Endothelial cell (in vitro differentiated cells): ENCODE measurements around the gene OR2Z1. TPM values are rescaled to one million over a fixed set of nuclear protein-coding genes. Genes with fewer than 3 reads are reported as not detected.

Experiments
- DNase-seq: peaks from one replicate; pipeline ENCODE4 v3.0.0; 2021; ENCODE audit warnings: low spot score
- H3K27ac Mint-ChIP-seq: one replicate; pipeline ENCODE4 v1.8.0; 2021; ENCODE audit warnings: mixed read lengths, inconsistent platforms; ENCODE audit not compliant: unreplicated experiment
- H3K27me3 Mint-ChIP-seq: one replicate; pipeline ENCODE4 v1.8.0; 2021; ENCODE audit warnings: mild to moderate bottlenecking, moderate library complexity, mixed read lengths, inconsistent platforms; ENCODE audit not compliant: unreplicated experiment
- H3K36me3 Mint-ChIP-seq: one replicate; pipeline ENCODE4 v1.8.0; 2021; ENCODE audit warnings: mild to moderate bottlenecking, low read depth, mixed read lengths, inconsistent platforms; ENCODE audit not compliant: unreplicated experiment
- H3K4me1 Mint-ChIP-seq: one replicate; pipeline ENCODE4 v1.8.0; 2021; ENCODE audit warnings: mild to moderate bottlenecking, mixed read lengths, inconsistent platforms; ENCODE audit not compliant: unreplicated experiment
- H3K4me3 Mint-ChIP-seq: one replicate; pipeline ENCODE4 v1.8.0; 2021; ENCODE audit warnings: mild to moderate bottlenecking, mixed read lengths, inconsistent platforms; ENCODE audit not compliant: unreplicated experiment
- H3K9me3 Mint-ChIP-seq: one replicate; pipeline ENCODE4 v1.8.0; 2021; ENCODE audit warnings: mixed read lengths, inconsistent platforms; ENCODE audit not compliant: unreplicated experiment
- CTCF ChIP-seq: fragments of 200-600 bp; sonication (generic); IDR thresholded peaks from one replicate; pipeline ENCODE4 v1.5.0; 2021; ENCODE audit warnings: antibody characterized with exemption; ENCODE audit not compliant: unreplicated experiment
- total RNA-seq: library from RNA; stranded (reverse); fragmentation: NEBNext Ultra II Directional; extraction: Animal tissue kit (Norgen Biotek cat#: 25700); gene quantifications from one replicate; pipeline ENCODE4 v1.2.1, GENCODE V29; 2021; ENCODE audit not compliant: unreplicated experiment

OR2Z1 gene
- total RNA-seq, 1 donor from 2014 or later: not detected

GRCh38 chr19:8697671-8698432 is 23.6 kb upstream of the OR2Z1 start:
- Mint-ChIP-seq H3K4me3 (no peak overlapping the region), H3K27me3 (peaks cover 28% of the 10 kb centered on the region), H3K9me3 (peaks cover 50% of the 10 kb centered on the region), H3K36me3 (peaks cover 28% of the 10 kb centered on the region), H3K4me1 (no peaks in the 10 kb centered on the region), H3K27ac (no peak overlapping the region)
- TF ChIP-seq CTCF: no peak
- DNase-seq: no peak

GRCh38 chr19:8698433-8699063 is 22.9 kb upstream of the OR2Z1 start, which contains the start of gene ACTL9:
ACTL9 (minus strand) TSS chr19:8698795; CDS start chr19:8698701, 94 bp downstream.
- H3K4me1 Mint-ChIP-seq: no peaks in the 10 kb centered on the region
- H3K9me3 Mint-ChIP-seq: peaks cover 52% of the 10 kb centered on the region
- H3K4me3 Mint-ChIP-seq: no peak within 1 kb of the TSS
- peaks cover 26% of the 10 kb centered on the region for H3K36me3 Mint-ChIP-seq
- no peak for TF ChIP-seq CTCF
- DNase-seq: no peak
- H3K27me3 Mint-ChIP-seq: peaks cover 31% of the 10 kb centered on the region
- no peak within 1 kb of the TSS for H3K27ac Mint-ChIP-seq

- Mint-ChIP-seq H3K4me1 (no peaks in the 10 kb centered on the region), H3K9me3 (peaks cover 49% of the 10 kb centered on the region), H3K27me3 (peaks cover 22% of the 10 kb centered on the region), H3K27ac (no peak overlapping the region), H3K4me3 (no peak overlapping the region), H3K36me3 (peaks cover 20% of the 10 kb centered on the region)
- no peak for TF ChIP-seq CTCF
- DNase-seq: no peak
These were observed 21.5 kb upstream of the OR2Z1 start for GRCh38 chr19:8699908-8700307.

GRCh38 chr19:8700956-8701355 is 20.5 kb upstream of the OR2Z1 start:
- Mint-ChIP-seq H3K27ac (no peak overlapping the region), H3K9me3 (peaks cover 46% of the 10 kb centered on the region), H3K36me3 (peaks cover 18% of the 10 kb centered on the region), H3K27me3 (peaks cover 18% of the 10 kb centered on the region), H3K4me1 (no peaks in the 10 kb centered on the region), H3K4me3 (no peak overlapping the region)
- DNase-seq: no peak
- TF ChIP-seq CTCF: no peak

- TF ChIP-seq CTCF: no peak
- Mint-ChIP-seq H3K9me3 (peaks cover 36% of the 10 kb centered on the region), H3K27ac (no peak overlapping the region), H3K36me3 (peaks cover 7% of the 10 kb centered on the region), H3K4me3 (no peak overlapping the region), H3K27me3 (peaks cover 7% of the 10 kb centered on the region), H3K4me1 (no peaks in the 10 kb centered on the region)
- DNase-seq: no peak
These were observed 19.1 kb upstream of the OR2Z1 start for GRCh38 chr19:8702350-8702749.
